ENCODE measurements around the gene UBTFL1.
"Not testable (repeated sequence)": the region's sequence is repeated elsewhere in the genome, so short reads cannot be mapped to it uniquely, and the experiment has no call there.

DNA sequence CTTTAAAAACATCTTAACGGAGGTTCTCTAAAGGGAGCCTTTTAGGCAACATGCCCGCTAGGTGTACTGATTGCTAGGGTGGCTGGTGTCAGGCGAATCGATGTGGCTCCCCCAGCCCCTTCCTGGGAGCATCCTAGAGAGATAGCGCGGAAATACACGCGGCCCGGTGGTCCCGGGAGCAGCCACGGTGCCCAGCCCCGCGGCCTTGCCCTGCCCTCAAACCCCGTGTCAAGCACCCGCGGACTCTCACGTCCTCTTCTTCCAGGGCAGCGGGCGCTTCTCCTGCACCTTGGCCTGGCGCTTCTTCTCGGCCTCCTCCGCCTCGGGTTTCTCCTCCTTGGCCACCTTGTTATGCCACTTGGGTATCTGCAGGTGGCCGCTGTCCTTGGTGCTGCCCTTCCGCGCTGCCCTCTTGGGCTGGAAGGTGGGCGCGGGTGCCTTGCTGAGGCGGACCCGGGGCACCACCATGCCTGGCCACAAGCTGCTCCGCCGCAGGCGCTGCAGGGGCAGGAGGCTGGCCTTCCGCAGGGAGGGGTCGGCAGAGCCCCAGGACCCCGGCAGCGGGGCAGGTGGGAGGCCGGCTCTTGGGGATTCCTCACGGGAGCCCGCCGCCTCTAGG lies 34.0 kb upstream of the UBTFL1 start:
- TF ChIP-seq CTCF (conservative IDR thresholded peaks at IDR 0.05; ENCODE audit: low read depth, low read length); EZH2phosphoT487 (IDR thresholded peaks at IDR 0.05; ENCODE audit: borderline replicate concordance, low read length): not testable (repeated sequence)

Data from PC-3 (cell line).